Activated CD4-positive, alpha-beta T cell treated with anti-CD3 and anti-CD28 coated beads, Interleukin-2, amount 50 U/mL, for 16 hours (primary cell): ENCODE measurements around the gene LCMT2.

Experiments
- DNase-seq: peaks from one replicate; pipeline ENCODE4 v3.0.0-alpha.2; 2020

Gene LCMT2

DNA sequence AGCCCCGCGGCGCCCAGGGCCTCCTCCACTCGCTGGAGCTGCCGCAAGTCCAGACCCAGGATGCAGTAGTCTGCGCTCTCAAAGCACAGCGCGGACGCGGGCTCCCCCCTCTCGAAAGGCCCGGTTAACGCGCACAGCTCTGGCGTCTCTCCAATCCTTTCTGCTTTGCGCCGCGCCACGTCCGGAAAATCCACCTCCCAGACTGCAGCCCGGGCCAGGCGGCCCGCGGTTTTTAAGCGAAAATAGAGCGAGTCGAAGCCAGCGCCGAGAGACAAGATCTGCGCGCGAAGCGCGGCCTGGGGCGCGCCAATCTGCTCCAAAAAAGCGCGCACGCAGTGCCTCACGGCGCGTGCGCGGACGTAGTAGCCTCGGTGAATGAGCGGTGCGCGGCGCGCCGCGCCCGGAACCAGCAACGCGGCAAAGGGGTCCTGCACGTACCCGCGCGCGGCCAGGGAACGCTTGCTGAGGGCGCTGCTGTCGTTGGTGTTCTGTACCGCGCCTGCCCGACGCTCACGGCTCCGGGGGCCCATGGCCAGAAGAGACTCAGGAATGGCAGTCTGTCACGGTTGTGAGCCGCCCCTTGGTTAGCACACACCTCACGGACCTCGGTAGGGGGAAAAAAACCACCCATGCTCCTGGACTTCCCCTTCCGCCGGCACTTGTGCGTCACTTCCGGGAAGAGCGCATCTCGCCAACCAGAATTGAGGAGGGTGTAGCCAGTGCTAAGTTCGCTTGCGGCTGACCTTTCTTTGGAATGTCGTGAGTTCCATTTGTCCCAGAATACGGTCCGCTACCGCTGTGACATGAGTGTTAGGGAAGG, at the start of gene LCMT2:
Gene LCMT2, minus strand, starts transcription at position 614 of the 820 bp plus-strand sequence. Its CDS starts 84 bp downstream, at position 530.
- peak; percentile 93 for DNase-seq

DNA sequence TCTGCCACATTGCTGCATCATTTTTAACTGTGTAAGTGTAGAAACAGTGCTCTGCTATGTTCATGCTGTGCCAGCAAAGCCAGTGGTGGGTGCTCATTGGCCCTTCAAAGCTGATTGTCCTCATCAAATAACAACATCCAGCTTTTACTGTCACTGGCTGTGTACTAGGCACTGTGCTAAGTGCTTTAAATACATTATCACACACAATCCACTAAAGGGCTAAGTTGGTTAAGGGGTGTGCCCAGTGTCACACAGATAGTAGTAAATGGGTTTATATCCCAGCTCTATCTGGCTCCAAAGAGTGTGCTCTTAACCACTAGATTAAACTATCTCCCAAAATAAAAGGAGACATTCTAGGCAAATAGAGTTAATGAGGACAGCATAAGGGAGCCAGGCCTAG, 48.2 kb upstream of the LCMT2 start:
- DNase-seq = no peak

DNA sequence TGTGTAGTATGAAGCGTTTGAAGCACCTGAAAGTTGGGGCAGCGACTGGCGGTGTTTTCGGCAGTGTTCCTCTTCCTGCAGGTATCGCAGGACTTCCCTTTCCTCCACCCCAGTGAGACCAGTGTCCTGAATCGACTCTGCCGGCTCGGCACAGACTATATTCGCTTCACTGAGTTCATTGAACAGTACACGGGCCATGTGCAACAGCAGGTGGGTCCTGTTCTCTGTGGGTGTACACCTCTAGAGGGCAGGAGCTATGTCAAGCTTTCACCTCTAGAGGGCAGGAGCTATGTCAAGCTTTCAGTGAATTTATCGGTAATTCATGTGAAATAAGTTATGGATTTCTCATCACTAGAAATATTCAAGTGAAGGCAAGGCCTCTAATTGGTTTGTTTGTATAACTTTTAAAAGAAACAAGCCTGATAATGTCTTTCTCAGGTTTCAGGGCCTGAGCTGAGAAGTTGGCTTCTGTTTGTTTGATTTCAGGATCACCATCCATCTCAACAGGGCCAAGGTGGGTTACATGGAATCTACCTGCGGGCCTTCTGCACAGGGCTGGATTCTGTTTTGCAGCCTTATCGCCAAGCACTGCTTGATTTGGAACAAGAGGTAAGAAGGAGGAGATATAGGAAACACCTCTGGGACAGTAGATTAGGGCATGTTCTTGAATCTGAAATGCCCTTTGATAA, 45.8 kb upstream of the LCMT2 start:
- peak; percentile 49 for DNase-seq

- DNase-seq = peak; percentile 87
Observed at GRCh38 chr15:43370975-43371974, 40.9 kb upstream of the LCMT2 start, which contains the start of the genes TUBGCP4 and ZSCAN29. TUBGCP4 (plus strand) TSS chr15:43371101; CDS start chr15:43371355, 254 bp downstream. ZSCAN29 (minus strand) TSS chr15:43371043; CDS start chr15:43369913, 1,130 bp downstream.

DNA sequence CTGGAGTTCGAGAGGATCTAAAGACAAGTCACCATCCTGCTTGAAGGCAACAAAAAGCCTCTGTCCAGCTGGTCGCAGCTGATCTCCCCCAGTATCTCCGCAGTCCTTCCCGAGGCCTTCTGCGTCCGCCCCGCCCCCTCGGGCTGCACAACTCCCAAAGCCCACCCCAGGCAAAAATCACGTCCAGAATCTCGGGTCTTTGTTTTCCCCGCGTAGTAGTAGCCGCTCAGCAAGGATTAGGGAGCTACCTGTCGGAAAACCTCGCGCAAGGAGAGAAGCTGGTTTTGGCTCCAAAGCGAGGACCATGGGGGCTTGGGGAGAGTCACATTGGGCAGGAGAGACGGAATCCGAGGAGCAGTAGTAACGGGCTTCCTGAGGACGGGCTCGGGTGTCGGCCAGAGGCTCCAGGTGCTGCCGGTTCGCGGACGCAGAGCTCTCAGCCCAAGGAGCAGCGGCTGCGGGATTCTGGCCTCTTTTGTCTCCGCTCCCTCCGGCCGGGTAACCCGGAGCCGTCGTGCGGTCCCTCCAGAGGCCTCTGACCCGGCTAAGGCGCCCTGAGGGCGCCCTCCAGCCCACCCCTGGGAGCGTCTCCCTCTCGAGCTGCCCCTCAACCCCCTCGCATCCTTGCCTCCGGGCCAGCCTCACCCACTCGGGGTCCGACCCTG, 40.1 kb upstream of the LCMT2 start:
- no peak for DNase-seq

- DNase-seq = no peak
Observed at GRCh38 chr15:43361313-43361903, 31.0 kb upstream of the LCMT2 start.

DNA sequence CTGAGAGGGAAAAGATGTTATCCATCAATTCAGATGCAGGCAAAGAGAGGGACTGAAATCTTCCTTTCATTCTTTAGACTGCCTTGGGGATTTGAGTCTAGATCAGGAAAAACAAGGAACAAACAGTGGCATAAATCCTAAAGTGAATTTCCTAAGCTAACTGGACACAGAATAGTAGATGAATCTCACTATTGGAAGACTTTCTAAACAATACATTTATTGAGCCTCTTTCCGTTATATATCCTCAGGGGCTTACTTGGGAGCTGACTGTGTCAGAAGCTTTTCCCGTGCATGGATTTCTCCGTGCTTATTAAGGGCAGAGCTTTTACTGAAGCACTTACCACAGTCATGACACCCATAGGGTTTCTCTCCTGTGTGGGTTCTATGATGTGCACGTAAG, 30.4 kb upstream of the LCMT2 start:
- DNase-seq = no peak

GRCh38 chr15:43352693-43353382, 22.5 kb upstream of the LCMT2 start:
- no peak for DNase-seq

DNA sequence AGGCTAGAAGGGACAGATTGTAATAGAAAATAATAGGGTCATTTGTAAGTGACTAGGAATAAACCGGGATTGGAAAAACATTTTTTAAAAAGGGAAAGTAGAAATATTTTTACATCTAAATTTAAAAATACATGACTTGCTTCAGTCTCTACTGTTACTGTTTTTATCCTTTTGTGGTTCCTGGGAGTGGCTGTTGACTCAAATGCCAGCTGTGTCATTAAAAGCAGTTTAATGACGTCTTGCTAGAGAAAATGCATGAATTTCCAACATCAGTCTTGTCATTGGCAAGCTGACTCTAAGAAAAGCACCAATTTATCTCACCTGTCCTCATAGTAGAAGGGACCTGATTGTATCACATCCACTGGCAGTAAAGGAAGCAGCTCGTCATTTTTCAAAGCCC, 16.7 kb upstream of the LCMT2 start:
- DNase-seq = no peak

DNA sequence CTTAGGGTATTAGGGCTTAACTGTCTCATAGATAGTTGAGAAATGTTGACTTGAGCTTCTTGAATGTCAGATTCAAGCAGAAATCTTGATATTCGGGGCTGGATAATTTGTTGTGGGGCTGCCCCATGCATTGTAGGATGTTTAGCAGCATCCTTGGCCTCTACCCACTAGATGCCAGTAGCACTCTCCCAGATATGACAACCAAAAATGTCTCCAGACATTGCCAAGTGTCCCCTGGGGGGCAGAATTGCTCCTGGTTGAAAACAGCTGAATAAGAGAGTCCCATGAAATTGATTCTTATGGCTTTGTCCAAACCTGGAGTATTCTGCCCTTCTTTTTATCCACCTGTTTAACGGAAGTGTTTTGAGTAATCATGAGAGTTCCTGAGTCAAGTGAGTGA, 15.9 kb upstream of the LCMT2 start:
- no peak for DNase-seq

DNA sequence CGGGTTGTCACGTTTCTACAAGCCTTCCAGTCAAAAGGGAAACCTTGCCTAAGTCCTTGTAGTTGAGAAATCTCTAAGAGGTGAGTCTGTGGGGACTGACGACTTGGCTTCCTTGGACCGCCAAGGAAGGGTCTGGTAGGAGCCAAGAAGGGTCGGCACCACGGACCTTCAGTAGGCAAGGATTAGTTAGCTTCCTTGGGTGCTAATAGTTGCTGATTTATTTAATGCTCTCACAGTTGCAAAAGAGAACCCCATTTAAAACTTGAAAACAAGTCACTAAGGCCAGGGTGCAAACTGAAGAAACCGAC, 361 bp upstream of the LCMT2 start:
- no peak for DNase-seq

DNA sequence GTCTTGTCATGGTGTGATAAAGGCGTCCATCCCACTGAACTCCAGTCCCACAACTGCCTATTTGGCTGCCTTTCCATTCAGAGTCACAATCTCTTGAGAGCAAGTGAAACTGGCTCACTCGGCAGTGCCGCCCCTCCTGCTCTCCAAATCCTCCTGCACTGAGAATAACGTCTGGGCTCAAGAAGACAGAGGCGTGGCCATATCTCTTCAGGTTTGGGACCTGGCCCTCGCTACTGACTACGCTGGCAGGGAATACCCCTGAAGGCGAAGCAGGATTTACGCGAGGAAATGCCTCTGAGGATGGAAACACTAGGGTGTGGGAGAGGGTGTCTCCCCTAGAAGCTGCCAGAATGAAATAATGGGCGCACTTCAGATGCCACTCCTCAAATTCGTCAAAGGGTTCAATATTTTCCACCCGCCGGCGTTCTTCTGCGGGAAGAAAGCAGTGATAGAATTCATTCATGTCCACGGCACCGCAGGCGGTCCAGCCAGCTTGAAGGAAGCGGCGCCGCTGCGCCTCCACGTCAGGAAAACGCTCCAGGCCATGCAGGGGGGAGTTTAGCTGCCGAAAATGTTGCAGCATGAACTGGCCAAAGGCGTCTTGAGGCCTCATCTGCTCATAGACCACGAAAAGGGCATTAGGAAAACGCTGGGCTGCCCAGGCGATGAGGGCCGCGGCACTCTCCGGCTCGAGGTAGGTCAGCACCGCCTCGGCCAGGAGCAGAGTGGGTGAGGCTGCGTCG, 985 bp downstream of the LCMT2 start:
- no peak for DNase-seq

DNA sequence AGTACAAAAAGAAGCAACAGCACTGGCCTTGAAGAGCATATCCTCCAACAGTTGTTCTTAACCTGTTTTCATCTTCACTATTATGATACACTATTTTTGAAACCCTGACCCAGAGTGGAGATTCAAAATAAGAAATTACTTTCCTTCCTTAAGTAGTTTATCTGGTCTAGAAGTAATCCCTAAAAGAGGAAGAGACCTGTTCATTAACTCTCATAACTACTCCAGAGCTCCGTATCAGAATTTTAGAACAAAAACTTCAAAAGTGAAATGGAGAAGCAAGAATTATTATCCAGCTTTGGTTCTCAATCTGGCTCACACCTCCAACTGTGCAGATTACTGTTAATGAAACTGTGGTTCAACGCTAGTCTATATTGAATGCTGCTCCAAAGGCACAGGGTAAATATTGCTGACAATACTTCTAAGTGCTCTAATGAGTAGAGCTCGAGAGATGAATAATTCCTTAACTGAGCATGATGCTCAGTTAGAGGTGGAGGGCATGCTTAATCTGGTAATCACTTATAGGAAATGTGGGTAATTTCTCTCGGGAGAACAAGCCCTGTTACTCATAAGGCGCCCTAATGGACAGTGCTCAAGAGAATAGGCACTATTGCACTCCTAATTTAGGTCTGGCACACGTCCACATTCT, 5.2 kb downstream of the LCMT2 start:
- DNase-seq = peak; percentile 46

DNA sequence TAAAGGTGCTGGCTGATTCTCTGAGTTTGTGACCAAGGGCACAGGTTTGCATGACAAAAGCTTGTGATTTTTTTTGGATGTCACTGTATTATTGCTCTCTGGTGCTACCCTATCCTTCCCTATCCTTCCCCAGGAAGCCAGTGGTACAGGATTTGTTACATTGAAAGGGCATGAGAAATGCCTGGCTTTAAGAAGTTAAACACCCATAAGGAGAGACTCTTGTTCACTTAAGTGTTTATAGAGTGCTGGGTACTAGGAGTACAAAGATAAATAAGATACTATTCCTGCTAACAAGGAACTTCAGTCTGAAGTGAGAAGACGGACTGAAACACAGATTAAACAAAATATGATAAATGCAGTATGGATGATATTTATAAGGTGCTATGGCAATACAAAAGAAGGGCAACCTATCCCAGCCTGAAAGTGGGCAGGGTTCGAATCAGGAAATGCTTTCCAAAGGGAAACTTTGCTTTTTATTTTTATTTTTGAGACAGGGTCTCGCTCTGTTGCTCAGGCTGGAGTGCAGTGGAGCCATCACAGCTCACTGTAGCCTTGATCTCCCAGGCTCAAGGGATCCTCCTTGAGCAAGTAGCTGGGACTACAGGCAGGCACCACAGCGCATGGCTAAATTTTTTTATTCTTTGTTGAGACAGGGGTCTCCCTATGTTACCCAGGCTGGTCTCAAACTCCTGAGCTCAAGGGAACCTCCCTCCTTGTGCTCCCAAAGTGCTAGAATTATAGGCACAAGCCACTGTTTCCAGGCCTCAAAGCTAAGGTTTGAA, 11.2 kb downstream of the LCMT2 start:
- DNase-seq = no peak

DNA sequence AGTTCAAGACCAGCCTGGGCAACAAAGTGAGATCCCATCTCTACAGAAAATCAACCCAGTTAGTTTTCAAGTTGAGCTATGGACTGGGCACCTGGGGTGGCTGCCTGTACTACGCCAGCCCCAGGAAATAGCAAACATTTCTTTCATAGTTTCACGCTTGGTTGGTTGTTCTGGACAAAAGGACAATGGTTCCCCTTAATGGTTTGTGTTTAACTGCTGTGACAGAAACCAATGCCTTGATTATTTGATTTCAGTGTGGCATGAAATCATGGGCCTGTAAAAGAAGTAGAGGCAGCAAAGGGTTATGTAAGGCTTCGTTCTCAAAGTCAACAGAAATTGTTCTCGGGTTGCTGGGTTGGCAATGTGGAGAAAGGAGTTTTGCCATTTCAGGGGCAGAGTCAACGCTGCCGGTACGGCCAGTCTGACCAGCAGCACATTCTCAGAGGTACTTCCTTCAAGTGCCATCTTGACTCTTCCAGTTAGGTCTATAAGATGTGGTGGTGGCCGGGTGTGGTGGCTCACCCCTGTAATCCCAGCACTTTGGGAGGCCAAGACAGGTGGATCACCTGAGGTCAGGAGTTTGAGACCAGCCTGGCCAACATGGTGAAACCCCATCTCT, 12.7 kb downstream of the LCMT2 start:
- no peak for DNase-seq

GRCh38 chr15:43316971-43317346, 13.4 kb downstream of the LCMT2 start:
- no peak for DNase-seq

- no peak for DNase-seq
Observed at GRCh38 chr15:43316016-43316970, 14.1 kb downstream of the LCMT2 start.

GRCh38 chr15:43314171-43314570, 16.2 kb downstream of the LCMT2 start:
- DNase-seq = no peak
